GM21786 (cell line): ENCODE data around the gene GTF2A1.
"Not testable (repeated sequence)": the region's sequence is repeated elsewhere in the genome, so short reads cannot be mapped to it uniquely, and the experiment has no call there.

Experiments used
- ATAC-seq: cut with Tn5 transposase; IDR thresholded peaks from one replicate; pipeline ENCODE4 v1.9.1; 2021; ENCODE audit not compliant: unreplicated experiment

The GTF2A1 gene

GRCh38 chr14:81220830-81221578, at the start of gene GTF2A1:
Gene GTF2A1 (minus strand): TSS chr14:81220959. CDS start chr14:81220518, 441 bp downstream.
- ATAC-seq: peak; percentile 76

- ATAC-seq: no peak
Observed at GRCh38 chr14:81269979-81270375, 49.2 kb upstream of the GTF2A1 start.

- ATAC-seq: peak; percentile 74
Observed at GRCh38 chr14:81269100-81269978, 48.6 kb upstream of the GTF2A1 start.

- no peak for ATAC-seq
Observed at GRCh38 chr14:81268016-81268416, 47.3 kb upstream of the GTF2A1 start.

- no peak for ATAC-seq
Observed at GRCh38 chr14:81265636-81266169, 44.9 kb upstream of the GTF2A1 start.

- no peak for ATAC-seq
Observed at GRCh38 chr14:81264671-81265070, 43.9 kb upstream of the GTF2A1 start.

- no peak for ATAC-seq
Observed at GRCh38 chr14:81263777-81264410, 43.1 kb upstream of the GTF2A1 start.

- no peak for ATAC-seq
Observed at GRCh38 chr14:81261176-81261575, 40.4 kb upstream of the GTF2A1 start.

- no peak for ATAC-seq
Observed at GRCh38 chr14:81260732-81261131, 40.0 kb upstream of the GTF2A1 start.

- peak; percentile 81 for ATAC-seq
Observed at GRCh38 chr14:81256289-81256960, 35.7 kb upstream of the GTF2A1 start.

GRCh38 chr14:81252278-81252677, 31.5 kb upstream of the GTF2A1 start:
- ATAC-seq: no peak

GRCh38 chr14:81247271-81247766, 26.6 kb upstream of the GTF2A1 start:
- ATAC-seq: no peak

GRCh38 chr14:81246461-81247270, 25.9 kb upstream of the GTF2A1 start:
- ATAC-seq: no peak

GRCh38 chr14:81245771-81246170, 25.0 kb upstream of the GTF2A1 start:
- ATAC-seq: no peak

- not testable (repeated sequence) for ATAC-seq
Observed at GRCh38 chr14:81244431-81244830, 23.7 kb upstream of the GTF2A1 start.

- no peak for ATAC-seq
Observed at GRCh38 chr14:81243499-81243898, 22.7 kb upstream of the GTF2A1 start.

- ATAC-seq: not testable (repeated sequence)
Observed at GRCh38 chr14:81236849-81237248, 16.1 kb upstream of the GTF2A1 start.

GRCh38 chr14:81236138-81236537, 15.4 kb upstream of the GTF2A1 start:
- no peak for ATAC-seq

- no peak for ATAC-seq
Observed at GRCh38 chr14:81235096-81235495, 14.3 kb upstream of the GTF2A1 start.

GRCh38 chr14:81234278-81234677, 13.5 kb upstream of the GTF2A1 start:
- no peak for ATAC-seq
